Measurements from ENCODE around the gene ATG14.

DNA sequence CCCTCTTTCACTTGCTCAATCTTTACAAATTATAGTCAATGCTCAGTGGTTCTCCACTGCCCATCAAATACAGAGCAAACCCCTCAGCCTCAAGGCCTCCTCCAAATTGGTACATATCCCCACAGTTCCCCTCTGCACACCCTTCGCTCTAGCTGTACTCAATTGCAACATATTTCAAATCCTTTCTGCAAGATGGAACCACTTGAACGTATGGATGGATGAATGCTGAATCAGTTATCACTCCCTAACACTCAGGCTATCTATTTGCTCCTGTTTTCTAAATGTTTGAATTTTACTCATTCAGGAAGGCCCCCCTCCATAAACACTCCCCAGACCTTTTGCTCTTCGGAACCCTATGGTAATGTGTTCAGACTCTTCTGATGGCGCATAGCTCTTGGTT is 24.5 kb downstream of the ATG14 start:
- TF ChIP-seq, protein P1, sequence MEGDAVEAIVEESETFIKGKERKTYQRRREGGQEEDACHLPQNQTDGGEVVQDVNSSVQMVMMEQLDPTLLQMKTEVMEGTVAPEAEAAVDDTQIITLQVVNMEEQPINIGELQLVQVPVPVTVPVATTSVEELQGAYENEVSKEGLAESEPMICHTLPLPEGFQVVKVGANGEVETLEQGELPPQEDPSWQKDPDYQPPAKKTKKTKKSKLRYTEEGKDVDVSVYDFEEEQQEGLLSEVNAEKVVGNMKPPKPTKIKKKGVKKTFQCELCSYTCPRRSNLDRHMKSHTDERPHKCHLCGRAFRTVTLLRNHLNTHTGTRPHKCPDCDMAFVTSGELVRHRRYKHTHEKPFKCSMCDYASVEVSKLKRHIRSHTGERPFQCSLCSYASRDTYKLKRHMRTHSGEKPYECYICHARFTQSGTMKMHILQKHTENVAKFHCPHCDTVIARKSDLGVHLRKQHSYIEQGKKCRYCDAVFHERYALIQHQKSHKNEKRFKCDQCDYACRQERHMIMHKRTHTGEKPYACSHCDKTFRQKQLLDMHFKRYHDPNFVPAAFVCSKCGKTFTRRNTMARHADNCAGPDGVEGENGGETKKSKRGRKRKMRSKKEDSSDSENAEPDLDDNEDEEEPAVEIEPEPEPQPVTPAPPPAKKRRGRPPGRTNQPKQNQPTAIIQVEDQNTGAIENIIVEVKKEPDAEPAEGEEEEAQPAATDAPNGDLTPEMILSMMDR (IDR thresholded peaks at IDR 0.05), result no peak
- TF ChIP-seq POLR2A (IDR thresholded peaks at IDR 0.05), result no peak
